ENCODE results near the gene GLMN. TPM values are rescaled to one million over a fixed set of nuclear protein-coding genes. Genes with fewer than 3 reads are reported as not detected.
"Not testable (repeated sequence)": the region's sequence is repeated elsewhere in the genome, so short reads cannot be mapped to it uniquely, and the experiment has no call there.

The GLMN gene
- total RNA-seq, 2 donors from 2014 or later = 27.2 to 27.7 TPM

DNA sequence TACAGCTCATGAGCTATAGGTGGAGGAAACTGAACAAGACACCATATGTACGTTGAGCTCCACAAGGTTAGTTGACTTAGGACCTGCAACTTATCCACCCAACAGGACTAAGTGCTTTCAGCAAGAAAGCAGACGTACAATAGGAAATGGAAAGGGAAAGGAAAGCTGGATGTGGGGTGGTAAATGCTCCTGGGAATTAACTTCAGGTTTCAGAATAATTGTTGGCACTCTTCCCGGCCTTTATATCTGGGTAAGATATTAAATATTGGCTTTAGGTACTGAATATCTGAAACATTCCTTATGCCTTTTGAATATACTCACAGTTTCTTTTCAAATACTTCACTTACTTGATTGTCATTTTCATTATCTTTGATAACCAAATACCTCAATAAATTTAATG lies 36.3 kb downstream of the GLMN start:
- no peak overlapping the region for H3K4me3 Mint-ChIP-seq
- Histone ChIP-seq H3K27me3 (ENCODE audit: control insufficient read depth, insufficient read depth, low read length, poor library complexity, severe bottlenecking) (no peaks in the 10 kb centered on the region), H3K27ac (ENCODE audit: low read depth, low read length) (no peak overlapping the region), H3K4me3 (ENCODE audit: low read length) (no peak overlapping the region), H3K9ac (ENCODE audit: extremely low read depth, low read length, poor library complexity, severe bottlenecking) (no peak overlapping the region), H3K4me1 (ENCODE audit: control insufficient read depth, insufficient read depth, low read length) (no peaks in the 10 kb centered on the region), H3K9me3 (ENCODE audit: control insufficient read depth, low read length) (no peaks in the 10 kb centered on the region), H3K36me3 (ENCODE audit: control insufficient read depth, insufficient read depth, low read length) (peaks cover 53% of the 10 kb centered on the region)
- H3K4me1 Mint-ChIP-seq = no peaks in the 10 kb centered on the region
- H3K27ac Mint-ChIP-seq = no peak overlapping the region
- no peak for DNase-seq
- TF ChIP-seq, protein P1, sequence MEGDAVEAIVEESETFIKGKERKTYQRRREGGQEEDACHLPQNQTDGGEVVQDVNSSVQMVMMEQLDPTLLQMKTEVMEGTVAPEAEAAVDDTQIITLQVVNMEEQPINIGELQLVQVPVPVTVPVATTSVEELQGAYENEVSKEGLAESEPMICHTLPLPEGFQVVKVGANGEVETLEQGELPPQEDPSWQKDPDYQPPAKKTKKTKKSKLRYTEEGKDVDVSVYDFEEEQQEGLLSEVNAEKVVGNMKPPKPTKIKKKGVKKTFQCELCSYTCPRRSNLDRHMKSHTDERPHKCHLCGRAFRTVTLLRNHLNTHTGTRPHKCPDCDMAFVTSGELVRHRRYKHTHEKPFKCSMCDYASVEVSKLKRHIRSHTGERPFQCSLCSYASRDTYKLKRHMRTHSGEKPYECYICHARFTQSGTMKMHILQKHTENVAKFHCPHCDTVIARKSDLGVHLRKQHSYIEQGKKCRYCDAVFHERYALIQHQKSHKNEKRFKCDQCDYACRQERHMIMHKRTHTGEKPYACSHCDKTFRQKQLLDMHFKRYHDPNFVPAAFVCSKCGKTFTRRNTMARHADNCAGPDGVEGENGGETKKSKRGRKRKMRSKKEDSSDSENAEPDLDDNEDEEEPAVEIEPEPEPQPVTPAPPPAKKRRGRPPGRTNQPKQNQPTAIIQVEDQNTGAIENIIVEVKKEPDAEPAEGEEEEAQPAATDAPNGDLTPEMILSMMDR (conservative IDR thresholded peaks at IDR 0.05) = no peak
- peaks cover 79% of the 10 kb centered on the region for H3K36me3 Mint-ChIP-seq (ENCODE audit: low read depth)
- WGBS, 2 experiments (ENCODE audit: insufficient coverage in 1 of 2, insufficient read length in 1 of 2) = 90% methylated on average over 2 to 3 of the region's 3 CpGs
- H3K9me3 Mint-ChIP-seq = peaks cover 2% of the 10 kb centered on the region
- H3K27me3 Mint-ChIP-seq (ENCODE audit: insufficient read depth) = no peaks in the 10 kb centered on the region

DNA sequence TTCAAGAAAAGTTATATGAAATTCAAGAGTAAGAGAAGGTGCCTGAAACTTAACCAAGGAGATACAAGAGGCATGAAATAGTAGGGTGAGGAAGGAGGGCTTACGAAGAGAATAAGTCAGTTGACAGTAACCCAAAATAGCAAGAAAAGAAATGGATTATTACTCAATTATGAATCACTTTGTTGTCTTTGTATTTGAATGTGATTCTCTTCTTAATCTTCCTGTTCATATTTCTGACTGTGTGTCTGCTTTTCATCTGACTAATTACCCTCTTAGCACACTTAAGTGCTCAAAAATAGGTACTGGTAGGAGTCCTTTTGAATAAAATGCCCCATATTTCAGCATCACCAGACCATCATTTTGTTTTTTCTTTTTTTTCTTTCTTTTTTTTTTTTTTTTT lies 39.4 kb downstream of the GLMN start:
- H3K36me3 Mint-ChIP-seq (ENCODE audit: low read depth) = peaks cover 85% of the 10 kb centered on the region
- H3K27ac ChIP-seq (ENCODE audit: low read depth, low read length) = no peak overlapping the region

DNA sequence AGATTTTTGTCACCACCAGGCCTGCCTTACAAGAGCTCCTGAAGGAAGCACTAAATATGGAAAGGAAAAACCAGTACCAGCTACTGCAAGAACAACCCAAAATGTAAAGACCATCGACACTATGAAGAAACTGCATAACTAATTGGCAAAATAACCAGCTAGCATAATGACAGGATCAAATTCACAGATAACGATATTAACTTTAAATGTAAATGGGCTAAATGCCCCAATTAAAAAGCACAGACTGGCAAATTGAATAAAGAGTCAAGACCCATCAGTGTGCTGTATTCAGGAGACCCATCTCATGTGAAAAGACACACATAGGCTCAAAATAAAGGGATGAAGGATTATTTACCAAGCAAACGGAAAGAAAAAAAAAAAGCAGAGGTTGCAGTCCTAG lies 44.1 kb downstream of the GLMN start:
- H3K27me3 Mint-ChIP-seq (ENCODE audit: insufficient read depth); H3K4me1 ChIP-seq (ENCODE audit: control insufficient read depth, insufficient read depth, low read length); H3K27me3 ChIP-seq (ENCODE audit: control insufficient read depth, insufficient read depth, low read length, poor library complexity, severe bottlenecking); H3K4me3 Mint-ChIP-seq; H3K4me1 Mint-ChIP-seq; DNase-seq; H3K9ac ChIP-seq (ENCODE audit: extremely low read depth, low read length, poor library complexity, severe bottlenecking); H3K9me3 Mint-ChIP-seq; H3K27ac ChIP-seq (ENCODE audit: low read depth, low read length); H3K4me3 ChIP-seq (ENCODE audit: low read length); H3K27ac Mint-ChIP-seq: not testable (repeated sequence)
- H3K36me3 Mint-ChIP-seq (ENCODE audit: low read depth) = peaks cover 67% of the 10 kb centered on the region
- peaks cover 10% of the 10 kb centered on the region for H3K9me3 ChIP-seq (ENCODE audit: control insufficient read depth, low read length)
- peaks cover 14% of the 10 kb centered on the region for H3K36me3 ChIP-seq (ENCODE audit: control insufficient read depth, insufficient read depth, low read length)
- WGBS, 2 experiments (ENCODE audit: insufficient coverage in 1 of 2, insufficient read length in 1 of 2) = 63% methylated on average over 2 of the region's 3 CpGs; no CpG with 5 or more reads in 1 of the 2 experiments

More for the DNA sequence above, 39.4 kb downstream of the GLMN start:
- no peaks in the 10 kb centered on the region for H3K27me3 Mint-ChIP-seq (ENCODE audit: insufficient read depth)
- H3K4me1 Mint-ChIP-seq = peaks cover 9% of the 10 kb centered on the region
- DNase-seq = no peak
- H3K36me3 ChIP-seq (ENCODE audit: control insufficient read depth, insufficient read depth, low read length) = peaks cover 41% of the 10 kb centered on the region
- no peak overlapping the region for H3K9ac ChIP-seq (ENCODE audit: extremely low read depth, low read length, poor library complexity, severe bottlenecking)
- no peaks in the 10 kb centered on the region for H3K27me3 ChIP-seq (ENCODE audit: control insufficient read depth, insufficient read depth, low read length, poor library complexity, severe bottlenecking)
- WGBS, 2 experiments (ENCODE audit: insufficient coverage in 1 of 2, insufficient read length in 1 of 2) = 100% methylated on average over 1 of the region's 1 CpG; no CpG with 5 or more reads in 1 of the 2 experiments
- no peak overlapping the region for H3K4me3 ChIP-seq (ENCODE audit: low read length)
- no peak overlapping the region for H3K27ac Mint-ChIP-seq
- peaks cover 5% of the 10 kb centered on the region for H3K9me3 Mint-ChIP-seq
- no peaks in the 10 kb centered on the region for H3K4me1 ChIP-seq (ENCODE audit: control insufficient read depth, insufficient read depth, low read length)
- no peak overlapping the region for H3K4me3 Mint-ChIP-seq
- TF ChIP-seq, protein P1 (conservative IDR thresholded peaks at IDR 0.05) = no peak
- peaks cover 10% of the 10 kb centered on the region for H3K9me3 ChIP-seq (ENCODE audit: control insufficient read depth, low read length)

DNA sequence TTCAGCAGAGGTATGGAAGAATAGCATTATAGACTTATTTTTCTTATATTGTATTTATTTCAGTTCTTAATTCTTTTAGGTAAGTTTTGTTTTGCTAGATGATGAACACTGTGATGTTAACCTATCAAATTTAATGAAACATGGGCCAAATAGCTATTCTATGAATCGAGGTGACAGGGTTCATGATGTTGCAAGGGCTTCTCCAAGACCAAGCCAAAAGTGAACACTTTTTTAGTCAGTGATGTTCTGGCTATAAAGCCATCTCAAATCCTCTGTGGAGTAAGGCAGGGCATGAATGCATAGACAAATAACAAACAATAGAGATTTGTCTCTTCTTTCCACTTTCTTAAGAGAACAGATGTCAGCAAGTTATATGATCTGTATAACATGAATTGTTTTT lies 54.4 kb downstream of the GLMN start:
- Mint-ChIP-seq H3K9me3 (no peaks in the 10 kb centered on the region), H3K36me3 (ENCODE audit: low read depth) (peaks cover 10% of the 10 kb centered on the region)
- H3K27me3 ChIP-seq (ENCODE audit: control insufficient read depth, insufficient read depth, low read length, poor library complexity, severe bottlenecking) = no peaks in the 10 kb centered on the region

More for the DNA sequence above, 54.4 kb downstream of the GLMN start:
- TF ChIP-seq, protein P1 (conservative IDR thresholded peaks at IDR 0.05) = no peak
- H3K9me3 ChIP-seq (ENCODE audit: control insufficient read depth, low read length) = no peaks in the 10 kb centered on the region
- no peaks in the 10 kb centered on the region for H3K4me1 ChIP-seq (ENCODE audit: control insufficient read depth, insufficient read depth, low read length)
- Mint-ChIP-seq H3K27me3 (ENCODE audit: insufficient read depth) (no peaks in the 10 kb centered on the region), H3K4me1 (no peaks in the 10 kb centered on the region), H3K27ac (no peak overlapping the region), H3K4me3 (no peak overlapping the region)
- no peak overlapping the region for H3K27ac ChIP-seq (ENCODE audit: low read depth, low read length)
- 88 to 100% methylated on average over 1 of the region's 1 CpG for WGBS, 2 experiments (ENCODE audit: insufficient coverage in 1 of 2, insufficient read length in 1 of 2)
- H3K4me3 ChIP-seq (ENCODE audit: low read length) = no peak overlapping the region
- H3K9ac ChIP-seq (ENCODE audit: extremely low read depth, low read length, poor library complexity, severe bottlenecking) = no peak overlapping the region
- peaks cover 18% of the 10 kb centered on the region for H3K36me3 ChIP-seq (ENCODE audit: control insufficient read depth, insufficient read depth, low read length)
- DNase-seq = no peak

Measured in endodermal cell (in vitro differentiated cells).